Kidney (tissue), 14 donors: ENCODE data around the gene TRIP13. TPM values are rescaled to one million over a fixed set of nuclear protein-coding genes. Genes with fewer than 3 reads are reported as not detected.
A peak's percentile ranks its signal among the peaks of the same experiment; 100 is the strongest.

Experiments used
- DNase-seq, 5 donors: peaks; one replicate each; pipeline ENCODE4 v3.0.0-alpha.2; 2013 to 2020
- FAIRE-seq: peaks from 2 replicates; lab custom pipeline; 2012; peaks lifted over from hg19 to GRCh38; lab: Jason Lieb, UNC
- H3K27ac ChIP-seq, 2 donors: one replicate each; pipeline ENCODE4 v1.7.0; 2013; ENCODE audit warnings: low read depth in 2 of 2, low read length in 2 of 2, inconsistent platforms in 1 of 2
- H3K27me3 ChIP-seq: one replicate; pipeline ENCODE4 v1.7.1; 2013; ENCODE audit warnings: low read length, inconsistent platforms; ENCODE audit not compliant: control insufficient read depth, insufficient read depth
- H3K36me3 ChIP-seq, 3 donors: one replicate each; pipeline versions ENCODE4 v1.7.0 to v1.7.1; 2013; ENCODE audit warnings: low read length in 3 of 3, control low read depth in 1 of 3, inconsistent platforms in 1 of 3; ENCODE audit not compliant: insufficient read depth in 3 of 3, control insufficient read depth in 2 of 3
- H3K4me1 ChIP-seq, 3 donors: one replicate each; pipeline versions ENCODE4 v1.7.0 to v1.7.1; 2013; ENCODE audit warnings: low read length in 3 of 3, inconsistent platforms in 1 of 3, low read depth in 1 of 3; ENCODE audit not compliant: control insufficient read depth in 2 of 3, insufficient read depth in 2 of 3
- H3K4me3 ChIP-seq, 3 donors: one replicate each; pipeline versions ENCODE4 v1.7.0 to v1.8.1; 2013; ENCODE audit warnings: low read length in 3 of 3, control low read depth in 1 of 3, inconsistent platforms in 1 of 3
- H3K9ac ChIP-seq, 3 donors: one replicate each; pipeline versions ENCODE4 v1.7.0 to v1.7.1; 2013; ENCODE audit warnings: low read length in 3 of 3, control low read depth in 1 of 3, inconsistent platforms in 1 of 3
- H3K9me3 ChIP-seq, 3 donors: one replicate each; pipeline versions ENCODE4 v1.7.0 to v1.7.1; 2013; ENCODE audit warnings: low read length in 3 of 3, control low read depth in 1 of 3, inconsistent platforms in 1 of 3; ENCODE audit not compliant: control insufficient read depth in 2 of 3, insufficient read depth in 1 of 3
- CTCF ChIP-seq: IDR thresholded peaks from 3 replicates; pipeline ENCODE4 v1.5.1; 2012; ENCODE audit warnings: mild to moderate bottlenecking, moderate library complexity, borderline replicate concordance; ENCODE audit not compliant: insufficient read depth; ENCODE audit errors: extremely low read depth
- intact Hi-C: fragments of 100-400 bp; cut with DNase I; formaldehyde crosslinking; loops from one replicate; pipeline ENCODE4 v1.11.1; 2022
- polyA plus RNA-seq: library from polyadenylated mRNA; stranded (reverse); fragments of 350-450 nt; fragmentation: Illumina TruSeq; extraction: RNeasy Lipid Tissue Mini Kit (QIAGEN cat#74804); gene quantifications from one replicate; pipeline ENCODE4 v1.2.3, GENCODE V29; 2014; ENCODE audit warnings: low read depth, low replicate concordance; ENCODE audit not compliant: insufficient read depth
- total RNA-seq: library from RNA; stranded (reverse); fragmentation: NEBNext Ultra II Directional; extraction: Animal tissue kit (Norgen Biotek cat#: 25700); gene quantifications from one replicate; pipeline ENCODE4 v1.2.1, GENCODE V29; 2021
- donor health status: control.
- donor health status: control.
- donor health status: control.
- donor health status: control.
- donor health status: control.
- donor health status: DM: yes; HTN: yes; CAD: no.
- donor health status: Normal renal cell carcinoma (clear cell type).

The TRIP13 gene
- total and polyA plus RNA-seq, 2 donors from 2014 or later: 0.86 to 1.6 TPM

DNA sequence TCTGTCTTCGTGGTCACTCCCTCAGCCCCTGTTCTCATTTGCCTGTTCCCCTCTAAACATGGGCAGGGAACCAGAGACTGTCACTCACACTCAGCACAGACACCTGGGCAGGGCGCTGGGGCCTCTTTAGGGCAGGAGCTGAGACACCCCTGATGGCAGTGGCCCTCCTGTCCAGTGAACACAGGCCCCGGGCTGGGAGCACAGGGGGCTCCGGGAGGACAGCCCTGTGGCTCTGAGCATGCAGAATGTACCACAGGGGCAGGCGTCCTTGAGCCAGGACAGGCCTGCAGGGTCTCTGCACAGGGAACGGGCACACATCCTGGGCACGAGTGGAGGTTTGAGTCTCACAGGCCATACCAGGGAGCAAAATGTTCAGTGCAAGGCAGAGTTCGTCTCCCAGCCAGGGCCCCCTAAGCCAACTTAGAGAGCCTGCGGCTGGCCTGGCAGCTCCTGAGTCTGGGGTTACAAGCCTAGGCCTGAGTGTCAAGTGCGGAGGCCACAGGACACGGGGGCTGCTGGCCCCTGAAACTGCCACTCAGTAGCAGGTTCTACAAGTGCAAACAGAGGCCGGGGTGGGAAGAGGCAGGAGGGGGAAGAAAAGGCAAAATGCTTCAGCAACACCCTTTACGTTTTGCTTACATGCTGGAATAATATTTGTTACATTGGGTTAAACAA is 60.0 kb downstream of the TRIP13 start:
- no peak overlapping the region for H3K9ac ChIP-seq
- no peaks in the 10 kb centered on the region for H3K36me3 ChIP-seq
- intact Hi-C loops: no loop called here
- H3K4me3 ChIP-seq: no peak overlapping the region
- DNase-seq (no peak), FAIRE-seq (no peak)
- H3K27me3 ChIP-seq: no peaks in the 10 kb centered on the region
- H3K9me3 ChIP-seq: peaks cover 0 to 8% (median 0%) of the 10 kb centered on the region in 3 donors
- no peak overlapping the region for H3K27ac ChIP-seq
- peaks cover 0 to 16% (median 7%) of the 10 kb centered on the region in 3 donors for H3K4me1 ChIP-seq
- no peak for TF ChIP-seq CTCF

DNA sequence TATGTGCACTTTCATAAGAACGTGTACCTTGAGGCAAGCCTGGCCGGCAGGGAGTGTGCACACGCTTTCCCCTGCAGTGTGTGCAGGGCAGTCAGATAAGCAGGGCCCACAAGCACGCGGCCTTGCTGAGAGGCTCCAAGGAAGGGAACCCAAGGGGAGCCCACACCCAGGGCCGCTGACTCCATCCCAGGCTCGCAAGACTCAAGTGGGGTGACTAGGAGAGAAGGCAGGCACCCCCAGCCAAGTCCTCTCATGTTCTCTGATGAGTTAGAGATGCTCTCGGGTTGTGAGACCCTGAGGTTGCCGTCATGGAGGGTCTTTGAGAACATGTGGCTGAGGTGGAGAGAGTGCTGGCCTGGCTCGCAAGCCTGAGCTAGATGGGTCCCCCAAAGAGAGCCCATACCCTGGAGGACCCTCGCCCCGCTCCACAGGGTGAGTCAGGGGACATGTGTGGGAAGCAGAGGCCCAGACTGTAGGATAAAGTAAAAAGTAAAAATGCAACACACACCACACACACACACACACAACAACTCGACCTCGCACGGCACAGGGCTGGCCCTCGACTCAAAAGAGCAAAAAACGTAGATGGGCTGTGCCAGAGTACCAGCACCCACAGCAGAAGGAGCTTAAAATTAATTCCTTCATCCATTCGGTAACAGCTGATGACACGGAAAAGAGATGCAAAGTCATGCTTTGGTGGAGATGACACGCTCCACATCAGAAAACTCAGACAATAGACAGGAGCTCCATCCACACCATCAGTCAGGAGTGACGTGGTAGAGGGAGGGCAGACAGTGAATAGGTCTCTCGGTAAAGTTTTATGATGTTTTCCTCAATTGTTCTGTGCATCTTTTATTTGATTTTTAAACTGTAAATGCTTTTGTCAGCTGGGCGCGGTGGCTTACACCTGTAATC is 61.1 kb downstream of the TRIP13 start:
- DNase-seq (peak in 1 of 5 donors; percentile 8), FAIRE-seq (no peak)
- no peak for TF ChIP-seq CTCF
- intact Hi-C loops: no loop called here
- peaks cover 0 to 18% (median 7%) of the 10 kb centered on the region in 3 donors for H3K4me1 ChIP-seq
- H3K4me3 ChIP-seq: no peak overlapping the region
- H3K36me3 ChIP-seq: no peaks in the 10 kb centered on the region
- no peaks in the 10 kb centered on the region for H3K27me3 ChIP-seq
- H3K9ac ChIP-seq: no peak overlapping the region
- peaks cover 0 to 8% (median 0%) of the 10 kb centered on the region in 3 donors for H3K9me3 ChIP-seq
- no peak overlapping the region for H3K27ac ChIP-seq

DNA sequence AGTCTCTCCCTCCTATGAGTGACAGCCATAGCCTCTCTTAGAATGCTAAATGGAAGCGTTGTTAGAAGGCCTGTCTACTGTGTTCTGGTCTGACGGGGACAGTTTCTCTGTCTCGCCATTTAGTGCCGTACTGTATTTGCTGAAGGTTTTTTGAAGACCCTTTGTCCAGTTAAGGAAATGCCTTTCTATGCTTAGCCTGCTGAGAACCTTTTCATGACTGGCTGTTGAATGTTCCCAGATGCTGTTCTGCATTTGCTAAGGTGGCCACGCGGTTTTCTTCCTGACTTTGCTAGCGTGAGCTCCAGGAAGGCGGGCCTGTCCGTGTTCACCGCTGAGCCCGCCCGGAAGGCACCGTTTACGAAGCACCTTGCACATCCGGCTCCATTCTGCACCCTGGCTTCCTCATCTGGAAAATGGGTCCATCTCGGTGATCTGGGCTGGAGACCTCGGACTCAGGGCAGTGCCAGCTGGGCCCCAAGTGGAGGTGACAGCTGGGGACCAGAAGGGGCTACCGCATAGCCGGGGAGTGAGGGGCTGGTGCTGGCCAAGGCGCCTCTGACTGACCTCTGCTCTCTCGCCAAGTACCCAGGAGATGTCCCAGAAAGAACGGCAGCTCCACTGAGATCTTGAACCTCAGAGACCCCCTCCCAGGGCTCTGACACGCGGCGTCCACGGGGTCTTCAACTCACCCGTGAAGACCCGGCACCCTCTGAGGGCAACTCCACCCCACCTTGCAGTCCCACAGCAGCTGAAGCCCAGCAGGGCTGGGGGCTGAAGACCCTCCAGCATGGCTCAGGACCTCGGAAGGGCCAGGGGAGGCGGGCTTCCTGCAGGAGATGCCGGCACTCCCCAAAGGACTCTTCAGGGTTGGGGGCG is 63.4 kb downstream of the TRIP13 start:
- DNase-seq: peak; percentile 12 to 83 (median 47)
- TF ChIP-seq CTCF: no peak
- Histone ChIP-seq H3K4me3 (no peak overlapping the region), H3K27me3 (no peaks in the 10 kb centered on the region), H3K9ac (no peak overlapping the region), H3K27ac (no peak overlapping the region), H3K36me3 (no peaks in the 10 kb centered on the region), H3K9me3 (no peaks in the 10 kb centered on the region), H3K4me1 (peaks cover 0 to 18% (median 7%) of the 10 kb centered on the region in 3 donors)
- intact Hi-C loops: no loop called here
- no peak for FAIRE-seq
